GM19035 (cell line): ENCODE measurements around the gene MSL1.
A peak's percentile ranks its signal among the peaks of the same experiment; 100 is the strongest.
"Not testable (repeated sequence)": the region's sequence is repeated elsewhere in the genome, so short reads cannot be mapped to it uniquely, and the experiment has no call there.

Experiments
- ATAC-seq: cut with Tn5 transposase; IDR thresholded peaks from one replicate; pipeline ENCODE4 v1.9.1; 2021; ENCODE audit not compliant: unreplicated experiment

Gene MSL1

DNA sequence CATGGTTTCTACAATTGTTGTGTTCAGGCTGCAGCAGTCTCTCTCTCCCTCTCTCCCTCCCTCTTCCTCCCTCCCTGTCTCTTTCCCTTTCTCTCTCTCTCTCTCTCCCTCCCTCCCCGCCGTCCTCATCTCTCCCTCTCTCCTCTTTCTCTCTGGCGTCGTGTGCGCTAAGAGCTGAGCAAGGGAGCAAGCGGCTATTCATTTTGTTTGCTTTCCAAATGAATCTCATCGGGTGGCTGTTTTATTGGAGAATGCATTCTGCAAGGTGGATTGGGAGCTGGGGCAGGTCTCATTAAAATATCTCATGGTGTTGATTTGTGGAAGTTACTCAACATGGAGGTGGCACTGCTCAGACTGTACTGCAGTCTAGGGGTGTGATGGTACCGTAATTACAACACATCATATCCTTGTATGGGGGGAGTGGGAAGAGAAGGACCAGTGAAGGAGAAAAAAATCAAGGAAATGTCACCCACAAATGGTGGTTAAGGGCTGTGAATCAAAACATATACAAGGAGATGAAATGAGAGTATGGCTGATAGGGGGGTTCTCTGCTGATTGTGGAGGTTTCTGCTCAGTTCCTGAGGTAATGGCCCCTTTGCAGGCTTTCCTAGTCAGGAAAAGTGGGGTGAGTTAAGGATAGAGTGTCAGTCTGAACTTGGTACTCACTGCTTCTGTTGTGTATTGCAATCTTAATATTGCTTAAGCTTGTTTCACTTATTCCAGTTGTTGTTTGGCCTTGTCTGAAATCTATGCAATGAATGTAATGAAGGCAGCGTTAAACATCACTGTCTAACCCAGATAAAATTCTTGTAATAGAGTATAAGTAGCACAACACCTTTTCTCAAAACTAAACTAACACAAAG, 2.7 kb downstream of the MSL1 start:
- no peak for ATAC-seq

- ATAC-seq: no peak
Observed at GRCh38 chr17:40129498-40129897, 7.7 kb downstream of the MSL1 start.

DNA sequence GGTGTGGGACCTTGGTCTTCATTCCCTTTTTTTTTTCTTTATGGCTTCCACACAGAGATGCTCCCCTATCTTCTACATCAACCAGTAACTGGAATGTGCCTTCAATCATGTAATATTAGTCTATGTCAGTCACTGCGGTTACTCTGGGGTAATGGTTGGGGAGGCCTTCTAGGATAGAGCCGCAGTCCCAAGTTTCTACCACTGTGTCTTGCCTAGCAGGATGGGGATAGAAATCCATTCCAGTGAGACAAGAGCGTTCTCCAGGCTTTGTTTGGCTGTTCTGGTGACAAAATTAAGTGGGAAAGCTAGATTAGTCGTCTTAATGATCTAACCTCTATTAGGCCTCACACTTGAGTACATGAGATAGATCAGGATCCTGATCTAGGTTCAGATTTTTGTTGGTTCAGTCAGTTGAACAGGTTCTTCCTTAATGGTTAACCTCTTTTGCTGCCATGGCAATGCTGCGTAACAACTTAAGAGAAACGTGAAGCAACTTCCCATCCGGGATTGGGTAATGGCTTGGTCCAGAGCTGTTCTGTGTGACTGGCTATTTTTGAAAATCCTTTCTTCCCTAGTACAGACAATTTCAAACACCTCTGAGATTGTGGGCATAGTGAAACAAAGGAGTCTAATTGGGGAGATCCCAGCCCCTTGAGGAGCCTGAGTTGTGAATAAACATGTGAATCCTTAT, 8.7 kb downstream of the MSL1 start:
- ATAC-seq: no peak

GRCh38 chr17:40134184-40134583, 12.4 kb downstream of the MSL1 start:
- ATAC-seq: no peak

GRCh38 chr17:40135817-40136216, 14.0 kb downstream of the MSL1 start:
- no peak for ATAC-seq

- peak; percentile 13 for ATAC-seq
Observed at GRCh38 chr17:40139566-40140058, 17.8 kb downstream of the MSL1 start.

DNA sequence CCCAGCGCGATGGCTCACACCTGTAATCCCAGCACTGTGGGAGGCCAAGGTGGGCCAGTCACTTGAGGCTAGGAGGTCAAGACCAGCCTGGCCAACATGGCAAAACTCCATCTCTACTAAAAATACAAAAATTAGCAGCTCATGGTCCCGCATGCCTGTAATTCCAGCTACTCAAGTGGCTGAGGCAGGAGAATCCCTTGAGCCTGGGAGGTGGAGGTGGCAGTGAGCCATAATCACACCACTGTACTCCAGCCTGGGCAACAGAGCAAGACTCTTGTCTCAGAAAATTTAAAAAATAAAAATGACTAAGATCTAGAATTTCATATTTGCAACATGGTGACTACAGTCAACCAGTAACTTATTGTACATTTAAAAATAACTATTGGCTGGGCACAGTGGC, 21.4 kb downstream of the MSL1 start:
- ATAC-seq: not testable (repeated sequence)

GRCh38 chr17:40145476-40145875, 23.7 kb downstream of the MSL1 start:
- ATAC-seq: no peak

DNA sequence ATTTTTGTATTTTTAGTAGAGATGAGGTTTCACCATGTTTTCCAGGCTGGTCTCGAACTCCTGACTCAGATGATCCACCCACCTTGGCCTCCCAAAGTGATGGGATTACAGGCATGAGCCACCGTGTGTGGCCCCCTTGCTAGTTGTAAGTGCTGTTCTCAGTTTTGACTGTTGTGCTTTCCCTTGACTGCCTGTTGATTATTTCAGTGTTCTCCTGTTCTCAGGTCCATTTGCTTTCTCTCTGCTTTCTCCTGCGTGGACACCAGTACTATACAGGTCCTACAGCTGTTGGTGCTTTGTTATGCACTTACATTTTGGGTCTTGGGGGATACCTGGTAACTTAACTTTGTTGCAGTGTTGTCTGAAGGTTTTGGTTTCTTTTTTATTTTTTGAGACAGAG, 26.8 kb downstream of the MSL1 start:
- ATAC-seq: no peak

DNA sequence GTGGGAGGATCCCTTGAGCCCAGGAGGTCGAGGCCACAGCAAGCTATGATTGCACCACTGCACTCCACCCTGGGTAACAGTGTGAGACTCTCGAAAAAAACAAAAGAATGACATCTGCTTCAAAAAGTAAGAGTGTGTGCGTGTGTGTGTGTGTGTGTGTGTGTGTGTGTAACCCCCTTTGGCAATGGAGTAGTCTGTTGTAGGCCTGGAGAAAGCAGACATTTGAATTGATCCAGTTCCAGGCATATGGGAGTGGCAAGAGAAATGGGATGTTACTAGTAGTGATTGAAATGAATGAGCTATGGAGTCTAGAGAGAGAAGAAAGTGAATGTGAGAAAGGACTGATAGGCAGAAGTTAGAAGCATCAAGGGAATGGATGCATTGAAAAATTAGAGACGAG, 28.5 kb downstream of the MSL1 start:
- ATAC-seq: no peak

GRCh38 chr17:40151414-40151963, 29.7 kb downstream of the MSL1 start:
- no peak for ATAC-seq

- ATAC-seq: no peak
Observed at GRCh38 chr17:40153603-40154236, 31.9 kb downstream of the MSL1 start.

- no peak for ATAC-seq
Observed at GRCh38 chr17:40157973-40158372, 36.2 kb downstream of the MSL1 start.

DNA sequence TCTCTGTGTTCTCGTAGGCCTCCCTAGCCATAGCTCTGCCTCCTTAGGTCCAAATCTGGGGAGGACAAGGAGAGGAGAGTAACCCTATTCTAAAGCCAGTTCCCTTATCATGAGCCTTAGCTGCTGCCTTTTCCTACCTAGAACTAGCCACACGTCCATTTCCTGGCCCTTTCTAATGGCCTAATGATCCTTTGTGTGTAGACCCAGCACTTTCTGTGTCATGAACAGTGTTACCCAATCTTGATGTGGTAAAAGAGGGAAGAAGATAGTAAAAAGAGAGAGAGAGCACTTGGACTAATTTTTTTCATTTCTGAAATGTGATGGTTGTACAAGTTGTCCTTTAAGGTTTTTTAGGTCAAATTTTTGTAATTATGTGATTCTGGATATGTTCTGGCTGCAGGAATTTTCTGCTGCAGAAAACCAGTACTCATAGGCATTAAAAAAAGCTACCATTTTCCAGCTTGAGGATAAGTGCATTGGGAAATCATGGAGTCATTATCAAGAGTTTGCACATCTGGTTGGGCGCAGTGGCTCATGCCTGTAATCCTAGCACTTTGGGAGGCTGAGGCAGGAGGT, 36.8 kb downstream of the MSL1 start:
- ATAC-seq: no peak

- ATAC-seq: no peak
Observed at GRCh38 chr17:40159456-40159855, 37.7 kb downstream of the MSL1 start.

- ATAC-seq: no peak
Observed at GRCh38 chr17:40167685-40168261, 46.0 kb downstream of the MSL1 start.

GRCh38 chr17:40168262-40168832, 46.6 kb downstream of the MSL1 start:
- ATAC-seq: no peak

DNA sequence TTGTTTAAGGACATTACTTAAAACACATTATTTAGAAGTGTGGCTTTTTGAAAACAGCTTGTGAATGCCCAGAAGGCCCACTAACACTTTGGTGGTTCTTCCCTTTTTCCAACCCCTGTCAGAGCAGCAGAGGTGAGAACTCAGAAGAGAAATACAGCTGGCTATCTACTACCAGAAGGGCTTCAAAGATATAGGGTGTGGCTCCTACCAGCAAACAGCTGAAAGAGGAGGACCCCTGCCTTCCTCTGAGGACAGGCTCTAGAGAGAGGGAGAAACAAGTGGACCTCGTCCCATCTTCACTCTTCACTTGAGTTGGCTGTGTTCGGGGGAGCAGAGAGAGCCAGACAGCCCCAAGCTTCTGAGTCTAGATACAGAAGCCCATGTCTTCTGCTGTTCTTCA, 48.6 kb downstream of the MSL1 start:
- ATAC-seq: no peak

- ATAC-seq: no peak
Observed at GRCh38 chr17:40171750-40172149, 50.0 kb downstream of the MSL1 start.

DNA sequence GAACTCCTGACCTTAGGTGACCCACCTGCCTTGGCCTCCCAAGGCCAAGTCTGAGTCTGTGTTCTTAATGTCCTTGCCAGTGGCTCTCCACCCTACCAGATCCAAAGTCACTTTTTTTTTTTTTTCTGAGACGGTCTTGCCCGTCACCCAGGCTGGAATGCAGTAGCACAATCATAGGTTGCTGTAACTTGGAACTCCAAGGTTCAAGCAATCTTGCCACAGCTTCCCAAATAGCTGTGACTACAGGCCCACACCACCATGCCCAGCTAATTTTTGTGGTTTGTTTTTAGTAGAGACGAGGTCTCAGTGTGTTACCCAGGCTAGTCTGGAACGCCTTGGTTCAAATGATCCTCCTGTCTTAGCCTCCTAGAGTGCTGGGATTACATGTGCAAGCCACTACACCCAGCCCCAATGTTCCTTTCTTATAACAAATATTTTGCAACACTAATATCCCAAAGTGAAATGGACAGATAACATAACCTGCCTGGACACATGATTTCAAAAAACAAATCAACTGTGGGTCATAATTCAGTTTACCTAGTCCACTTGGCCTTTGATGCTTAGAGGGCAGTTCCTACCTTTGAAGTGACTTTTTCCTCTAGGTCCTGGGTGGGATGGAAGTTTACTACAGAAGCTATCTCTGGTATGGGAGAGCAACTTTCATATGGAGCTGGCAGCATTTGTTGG, 51.5 kb downstream of the MSL1 start:
- no peak for ATAC-seq
